Hindlimb muscle (tissue), 1 donor: Measurements from ENCODE around the gene SLC35A3. TPM values are rescaled to one million over a fixed set of nuclear protein-coding genes. Genes with fewer than 3 reads are reported as not detected.
"Not testable (repeated sequence)": the region's sequence is repeated elsewhere in the genome, so short reads cannot be mapped to it uniquely, and the experiment has no call there.

Experiments
- DNase-seq: peaks from one replicate; pipeline ENCODE4 v3.0.0-alpha.2; 2013
- polyA plus RNA-seq: library from polyadenylated mRNA; unstranded; fragments of 120-200 nt; gene quantifications from one replicate; pipeline ENCODE4 v1.2.1, GENCODE V29; 2013; ENCODE audit not compliant: insufficient read length

Gene SLC35A3
- polyA plus RNA-seq, 1 donor: 11.7 TPM

DNA sequence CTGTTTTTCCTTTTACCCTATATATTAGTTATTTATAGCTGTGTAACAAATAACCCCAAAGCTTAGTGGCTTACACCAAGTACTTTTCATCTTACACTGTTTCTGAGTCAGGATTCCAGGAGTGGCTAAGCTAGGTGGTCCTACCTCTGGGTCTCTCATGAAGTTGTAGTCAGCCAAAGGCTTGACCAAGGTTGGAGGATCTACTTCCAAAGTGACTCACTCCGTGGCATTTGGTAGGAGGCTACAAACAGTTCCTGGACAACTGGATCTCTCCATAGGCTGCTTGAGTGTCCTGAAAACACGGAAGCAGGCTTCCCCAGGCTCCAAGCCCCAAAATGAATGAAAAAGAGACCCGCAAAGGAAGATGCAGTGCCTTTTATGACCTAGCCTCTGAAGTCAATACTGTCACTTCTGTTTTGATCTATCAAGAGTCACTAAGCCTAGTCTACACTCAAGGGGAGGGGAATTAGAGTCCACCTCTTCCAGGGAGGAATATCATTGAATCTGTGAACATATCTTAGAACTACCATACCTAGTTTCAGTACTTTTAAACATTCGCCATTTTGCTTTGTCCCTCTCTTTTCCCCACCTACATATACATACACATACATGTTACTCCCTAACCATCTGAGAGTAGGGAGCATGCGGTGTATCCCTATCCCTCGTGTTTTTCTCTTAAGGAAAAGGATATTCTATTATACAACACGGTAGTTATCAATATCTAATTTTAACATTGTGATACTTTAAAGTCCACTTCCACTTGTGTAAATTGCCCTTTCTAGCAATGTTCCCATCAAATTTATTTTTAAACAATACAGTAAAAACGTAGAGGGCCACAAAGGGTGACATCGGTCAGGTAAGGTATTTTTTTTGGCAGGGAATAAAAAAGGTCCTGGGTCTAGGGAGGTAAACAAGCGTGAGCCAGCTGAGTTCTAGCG, 67.2 kb downstream of the SLC35A3 start:
- DNase-seq: peak; percentile 7

- no peak for DNase-seq
Observed at GRCh38 chr1:100037656-100037926, 67.8 kb downstream of the SLC35A3 start.

DNA sequence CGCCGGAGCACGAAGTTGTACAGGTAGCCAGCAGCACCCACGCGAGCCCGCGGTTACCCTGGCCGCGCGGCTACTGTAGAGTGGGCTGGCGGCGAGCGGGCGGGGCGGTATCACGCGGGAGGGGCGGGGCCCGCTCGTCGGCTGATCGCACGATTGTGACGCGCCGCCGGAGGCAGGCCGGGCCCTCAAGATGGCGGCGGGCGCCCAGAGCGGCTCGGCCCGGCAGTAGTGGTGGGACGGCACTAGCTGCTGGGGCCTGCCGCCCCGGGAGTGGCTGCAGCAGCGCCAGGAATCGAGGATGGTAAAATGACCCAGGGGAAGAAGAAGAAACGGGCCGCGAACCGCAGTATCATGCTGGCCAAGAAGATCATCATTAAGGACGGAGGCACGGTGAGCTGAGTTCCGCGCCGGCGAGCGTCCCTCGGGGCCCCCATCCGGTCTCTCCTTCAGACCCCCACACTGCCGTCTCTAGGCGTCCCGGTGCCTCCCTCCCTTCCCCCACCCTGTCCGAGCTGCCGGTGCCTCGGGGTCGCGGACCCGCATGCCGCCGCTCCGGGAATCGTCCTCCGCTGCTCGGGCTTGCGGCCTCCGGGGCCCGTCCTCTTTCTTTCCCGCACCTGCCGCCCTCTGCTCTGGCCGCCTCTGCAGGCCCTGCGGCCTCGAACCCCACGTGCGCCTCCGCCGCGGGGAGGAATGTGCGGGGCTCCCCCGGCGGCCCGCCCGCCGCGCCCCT, 68.3 kb downstream of the SLC35A3 start:
- DNase-seq: peak; percentile 92

GRCh38 chr1:100038660-100039287, 69.0 kb downstream of the SLC35A3 start:
- DNase-seq: peak; percentile 74

DNA sequence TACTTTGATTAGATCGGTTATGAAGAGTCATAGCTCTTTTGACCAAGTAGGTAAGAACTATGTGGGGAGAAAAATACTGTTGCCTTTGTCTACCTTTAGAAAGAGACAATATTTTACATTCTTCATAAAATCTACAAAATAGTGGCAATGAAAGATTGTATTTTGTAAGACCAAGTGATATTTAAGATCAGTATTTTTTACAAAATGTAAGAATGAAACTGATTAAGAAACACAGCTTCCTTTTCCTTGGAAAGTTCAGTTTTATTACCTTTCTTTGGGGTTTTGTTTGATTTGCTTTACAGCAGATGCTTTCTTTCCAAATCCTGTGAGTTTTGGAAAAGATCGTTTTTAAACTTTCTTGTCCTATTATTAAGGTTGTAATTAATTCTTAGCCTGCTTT, 69.8 kb downstream of the SLC35A3 start:
- DNase-seq: no peak

- DNase-seq: no peak
Observed at GRCh38 chr1:100045206-100045605, 75.4 kb downstream of the SLC35A3 start.

GRCh38 chr1:100047235-100047708, 77.5 kb downstream of the SLC35A3 start:
- DNase-seq: not testable (repeated sequence)

DNA sequence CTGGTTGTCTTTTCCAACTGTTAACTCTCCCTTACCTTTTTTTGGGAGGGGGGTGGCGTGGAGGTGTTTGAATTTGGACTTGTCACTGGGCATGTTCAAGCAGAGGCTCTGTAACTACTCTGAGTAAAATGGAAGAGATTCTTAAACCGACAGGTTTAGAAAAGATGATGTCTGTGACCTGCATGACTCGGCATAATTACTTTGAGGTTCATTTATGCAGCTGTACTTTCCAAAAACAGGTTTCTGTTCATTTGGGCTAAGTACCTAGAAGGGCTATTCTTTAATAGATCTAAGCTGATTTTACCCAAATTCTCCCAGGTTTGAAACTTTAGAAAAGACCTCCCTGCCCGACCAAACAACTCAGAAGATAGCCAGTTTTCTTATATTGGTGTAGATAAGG, 80.3 kb downstream of the SLC35A3 start:
- no peak for DNase-seq

GRCh38 chr1:100051401-100051800, 81.6 kb downstream of the SLC35A3 start:
- no peak for DNase-seq

GRCh38 chr1:100051893-100052292, 82.1 kb downstream of the SLC35A3 start:
- no peak for DNase-seq

DNA sequence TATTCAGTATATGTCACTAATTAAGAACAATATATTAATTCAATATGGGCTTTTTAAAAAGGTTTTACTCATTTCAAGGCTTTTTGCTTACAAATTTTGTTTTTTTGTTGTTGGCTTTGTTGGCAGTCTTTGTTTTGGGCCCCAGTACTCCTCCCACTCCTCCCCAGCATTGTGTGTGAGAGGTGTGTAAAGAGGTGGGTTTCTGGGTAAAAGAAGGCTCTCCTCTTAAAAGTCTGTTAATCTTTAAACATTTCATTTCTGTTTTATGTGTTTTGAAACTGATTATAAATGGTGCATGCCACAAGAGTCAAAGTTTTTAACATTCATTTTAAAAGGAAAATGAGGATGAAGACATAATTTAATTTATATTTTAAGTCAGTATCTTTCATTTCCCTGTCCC, 83.3 kb downstream of the SLC35A3 start:
- no peak for DNase-seq

- no peak for DNase-seq
Observed at GRCh38 chr1:100053727-100054126, 83.9 kb downstream of the SLC35A3 start.

DNA sequence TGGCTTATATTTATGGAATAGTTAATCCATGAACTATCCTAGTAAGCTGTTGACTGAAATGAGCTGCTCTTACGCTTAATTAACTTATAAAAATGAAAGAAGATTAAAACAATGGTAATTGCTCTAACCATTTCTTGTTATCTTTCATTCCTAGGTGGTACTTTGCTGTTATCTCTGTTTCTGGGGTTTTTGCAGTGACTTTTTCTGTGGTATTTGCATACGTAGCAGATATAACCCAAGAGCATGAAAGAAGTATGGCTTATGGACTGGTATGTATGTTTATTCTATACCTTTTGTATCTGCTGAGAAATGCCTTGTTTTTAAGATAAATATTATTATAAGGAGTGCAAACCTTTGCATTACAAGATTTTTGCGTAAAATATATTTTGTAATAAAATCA, 91.9 kb downstream of the SLC35A3 start:
- no peak for DNase-seq

DNA sequence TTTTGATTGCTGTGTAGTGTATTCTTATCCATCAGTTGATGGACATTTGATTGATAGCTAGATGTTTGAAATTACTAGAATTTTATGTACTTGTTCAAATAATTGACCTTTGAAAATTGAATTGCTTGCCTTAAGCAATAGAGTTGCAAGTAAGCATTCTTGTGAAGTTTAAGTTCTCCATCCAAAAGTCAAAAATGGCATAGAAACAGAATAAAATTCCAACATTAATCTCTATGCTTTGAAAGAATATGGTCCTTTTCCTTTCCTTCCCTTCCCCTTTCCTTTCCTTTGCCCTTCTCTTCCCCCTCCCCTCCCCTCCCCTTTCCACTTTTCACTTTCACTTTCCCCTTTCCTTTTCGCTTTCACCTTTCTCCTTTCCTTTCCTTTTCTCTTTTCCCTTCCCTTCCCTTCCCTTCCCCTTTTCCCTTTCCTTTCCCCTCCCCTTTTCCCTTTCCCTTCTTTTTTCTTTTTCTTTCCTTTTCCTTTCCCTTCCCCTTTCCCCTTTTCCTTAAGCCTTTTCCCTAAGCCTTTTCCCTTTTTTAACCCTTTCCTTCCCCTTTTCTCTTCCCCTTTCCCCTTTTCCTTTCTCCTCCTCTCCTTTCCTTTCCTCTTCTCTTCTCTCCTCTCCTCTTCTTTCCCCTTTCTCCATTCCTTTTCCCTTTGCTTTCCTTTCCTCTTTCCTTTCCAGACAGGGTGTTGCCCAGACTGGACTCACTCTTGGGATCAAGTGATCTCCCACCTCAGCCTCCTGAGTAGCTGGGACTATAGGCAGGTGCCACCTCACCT, 95.6 kb downstream of the SLC35A3 start:
- no peak for DNase-seq

DNA sequence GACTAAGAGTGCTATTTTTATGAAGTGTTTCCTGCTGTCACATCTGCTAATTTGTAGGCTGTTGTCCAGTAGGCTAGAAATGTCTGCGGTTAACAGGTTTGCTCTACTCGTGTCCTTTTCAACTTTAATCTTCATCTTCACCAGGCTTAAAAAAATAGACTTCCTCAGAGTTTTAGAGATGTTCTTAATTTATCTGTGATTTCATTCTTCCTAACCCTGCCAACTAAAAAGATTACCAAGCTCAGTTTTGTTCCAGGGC, 96.1 kb downstream of the SLC35A3 start:
- no peak for DNase-seq

GRCh38 chr1:100070201-100070939, 100.6 kb downstream of the SLC35A3 start:
- no peak for DNase-seq

GRCh38 chr1:100073531-100073930, 103.7 kb downstream of the SLC35A3 start:
- no peak for DNase-seq

GRCh38 chr1:100074604-100075395, 105.0 kb downstream of the SLC35A3 start:
- no peak for DNase-seq

DNA sequence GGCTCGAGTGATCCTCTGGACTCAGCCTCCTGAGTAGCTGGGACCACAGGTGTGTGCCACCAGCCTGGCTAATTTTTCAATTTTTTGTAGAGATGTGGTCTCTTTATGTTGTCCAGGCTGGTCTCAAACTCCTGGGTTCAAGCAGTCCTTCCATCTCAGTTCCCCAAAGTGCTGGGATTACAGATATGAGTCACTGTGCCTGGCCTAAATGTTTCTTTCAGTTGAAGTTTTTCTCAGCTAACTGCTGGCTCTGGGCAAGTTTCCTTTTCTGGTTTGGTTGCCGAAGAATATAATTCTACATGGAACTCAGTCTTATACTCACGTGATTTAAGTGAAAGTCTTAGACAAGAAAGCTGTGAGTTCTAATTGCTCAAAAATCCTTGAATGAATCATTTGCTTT, 106.0 kb downstream of the SLC35A3 start:
- DNase-seq: no peak

GRCh38 chr1:100076319-100076718, 106.5 kb downstream of the SLC35A3 start:
- no peak for DNase-seq

GRCh38 chr1:100076744-100077143, 106.9 kb downstream of the SLC35A3 start:
- DNase-seq: no peak
